Upper lobe of left lung (tissue), 6 donors: Measurements from ENCODE around the gene ADD1. TPM values are rescaled to one million over a fixed set of nuclear protein-coding genes. Genes with fewer than 3 reads are reported as not detected.

Experiments
- ATAC-seq, 2 donors: fragments of 200-7000 bp; cut with Tn5 transposase; one replicate each; pipeline ENCODE4 v1.9.1; 2022; ENCODE audit warnings: mild to moderate bottlenecking in 2 of 2, moderate library complexity in 2 of 2; ENCODE audit not compliant: low FRiP score in 2 of 2
- DNase-seq, 2 donors: peaks; one replicate each; pipeline ENCODE4 v3.0.0-alpha.2; 2019 to 2020
- H3K27ac ChIP-seq, 4 donors: fragments of 200-600 bp; sonication (generic); one replicate each; pipeline ENCODE4 v1.5.1; 2016 to 2019
- H3K27me3 ChIP-seq, 4 donors: fragments of 200-600 bp; sonication (generic); one replicate each; pipeline ENCODE4 v1.5.1; 2017 to 2019
- H3K36me3 ChIP-seq, 4 donors: fragments of 200-600 bp; sonication (generic); one replicate each; pipeline ENCODE4 v1.5.1; 2016 to 2019
- H3K4me1 ChIP-seq, 4 donors: fragments of 200-600 bp; sonication (generic); one replicate each; pipeline ENCODE4 v1.5.1; 2018 to 2019
- H3K4me3 ChIP-seq, 4 donors: fragments of 200-600 bp; sonication (generic); one replicate each; pipeline ENCODE4 v1.5.1; 2017 to 2019; ENCODE audit warnings: mild to moderate bottlenecking in 2 of 4, moderate library complexity in 1 of 4
- H3K9me3 ChIP-seq, 4 donors: fragments of 200-600 bp; sonication (generic); one replicate each; pipeline ENCODE4 v1.5.1; 2018 to 2019
- EP300 ChIP-seq, 4 donors: sonication (generic); formaldehyde crosslinking; IDR thresholded peaks; one replicate each; pipeline ENCODE4 v1.5.1; 2017; ENCODE audit warnings: antibody characterized with exemption in 4 of 4, control low read depth in 2 of 4
- POLR2A ChIP-seq, 4 donors: fragments of 450-650 bp; IDR thresholded peaks; one replicate each; pipeline ENCODE4 v1.5.1; 2016 to 2017; ENCODE audit warnings: antibody characterized with exemption in 4 of 4, mild to moderate bottlenecking in 2 of 4
- POLR2AphosphoS5 ChIP-seq, 2 donors: sonication (generic); formaldehyde crosslinking; IDR thresholded peaks; one replicate each; pipeline ENCODE4 v1.5.1; 2017; ENCODE audit warnings: antibody characterized with exemption in 2 of 2
- WGBS, 2 donors: methylation state at CpG; one replicate each; pipeline ENCODE4 v1.1.5; 2017 to 2018; 5-methylcytosine and 5-hydroxymethylcytosine counted together
- total RNA-seq, 6 donors: library from RNA; depleted of rRNA in 4 of 6; stranded (reverse); fragments of >200 nt in 4 of 6; gene quantifications; one replicate each; pipeline versions ENCODE4 v1.1.0 to v1.2.1, GENCODE V29; 2016 to 2021
- TF ChIP-seq, protein P1 (sequence below), 6 experiments: fragments of 450-650 bp in 4 of 6; fragments of 200-600 bp in 2 of 6; sonication (generic) in 2 of 6; IDR thresholded peaks; one replicate each; pipeline ENCODE4 v1.5.1; 2016 to 2019; ENCODE audit warnings: antibody characterized with exemption in 6 of 6
- donor health status: DM: no; HTN: no; CAD: no; lungs with moderate emphysema.
- donor health status: DM: no; HTN: yes; CAD: no; lungs with severe emphysema.

ADD1 gene
- total RNA-seq, 6 donors from 2014 or later, result 184 to 651 (median 290) TPM

DNA sequence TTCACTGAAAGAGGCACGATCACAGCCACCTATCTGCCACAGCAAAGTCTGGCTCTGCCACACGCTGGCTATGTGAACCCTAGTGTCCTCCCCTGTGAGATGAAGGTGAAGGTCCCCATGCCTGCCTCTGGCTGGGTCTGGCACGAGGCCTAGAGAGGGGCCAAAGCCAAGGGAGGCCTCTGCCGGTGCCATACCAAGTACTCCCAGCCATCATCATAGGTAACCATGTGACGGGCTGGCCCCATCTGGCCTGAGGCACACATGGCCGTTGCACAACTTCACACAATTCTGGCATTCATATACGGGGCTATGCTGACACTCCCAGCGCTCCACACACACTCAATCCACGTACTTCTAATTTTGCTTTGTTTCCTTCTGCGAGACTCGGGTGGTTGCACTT, 104.3 kb downstream of the ADD1 start:
- WGBS, 2 donors, result 92 to 93% methylated on average over 11 of the region's 11 CpGs
- H3K9me3 ChIP-seq, result no peaks in the 10 kb centered on the region
- H3K27me3 ChIP-seq, result no peaks in the 10 kb centered on the region
- DNase-seq (no peak), ATAC-seq (no peak)
- TF ChIP-seq EP300 (IDR thresholded peaks at IDR 0.05) (no peak), POLR2AphosphoS5 (IDR thresholded peaks at IDR 0.05) (no peak), POLR2A (IDR thresholded peaks at IDR 0.05) (no peak)
- TF ChIP-seq, protein P1, sequence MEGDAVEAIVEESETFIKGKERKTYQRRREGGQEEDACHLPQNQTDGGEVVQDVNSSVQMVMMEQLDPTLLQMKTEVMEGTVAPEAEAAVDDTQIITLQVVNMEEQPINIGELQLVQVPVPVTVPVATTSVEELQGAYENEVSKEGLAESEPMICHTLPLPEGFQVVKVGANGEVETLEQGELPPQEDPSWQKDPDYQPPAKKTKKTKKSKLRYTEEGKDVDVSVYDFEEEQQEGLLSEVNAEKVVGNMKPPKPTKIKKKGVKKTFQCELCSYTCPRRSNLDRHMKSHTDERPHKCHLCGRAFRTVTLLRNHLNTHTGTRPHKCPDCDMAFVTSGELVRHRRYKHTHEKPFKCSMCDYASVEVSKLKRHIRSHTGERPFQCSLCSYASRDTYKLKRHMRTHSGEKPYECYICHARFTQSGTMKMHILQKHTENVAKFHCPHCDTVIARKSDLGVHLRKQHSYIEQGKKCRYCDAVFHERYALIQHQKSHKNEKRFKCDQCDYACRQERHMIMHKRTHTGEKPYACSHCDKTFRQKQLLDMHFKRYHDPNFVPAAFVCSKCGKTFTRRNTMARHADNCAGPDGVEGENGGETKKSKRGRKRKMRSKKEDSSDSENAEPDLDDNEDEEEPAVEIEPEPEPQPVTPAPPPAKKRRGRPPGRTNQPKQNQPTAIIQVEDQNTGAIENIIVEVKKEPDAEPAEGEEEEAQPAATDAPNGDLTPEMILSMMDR (IDR thresholded peaks at IDR 0.05), result no peak
- H3K4me3 ChIP-seq, result no peak overlapping the region
- H3K4me1 ChIP-seq, result no peaks in the 10 kb centered on the region
- H3K36me3 ChIP-seq, result peaks cover 35 to 98% (median 83%) of the 10 kb centered on the region in 4 donors
- no peak overlapping the region for H3K27ac ChIP-seq

DNA sequence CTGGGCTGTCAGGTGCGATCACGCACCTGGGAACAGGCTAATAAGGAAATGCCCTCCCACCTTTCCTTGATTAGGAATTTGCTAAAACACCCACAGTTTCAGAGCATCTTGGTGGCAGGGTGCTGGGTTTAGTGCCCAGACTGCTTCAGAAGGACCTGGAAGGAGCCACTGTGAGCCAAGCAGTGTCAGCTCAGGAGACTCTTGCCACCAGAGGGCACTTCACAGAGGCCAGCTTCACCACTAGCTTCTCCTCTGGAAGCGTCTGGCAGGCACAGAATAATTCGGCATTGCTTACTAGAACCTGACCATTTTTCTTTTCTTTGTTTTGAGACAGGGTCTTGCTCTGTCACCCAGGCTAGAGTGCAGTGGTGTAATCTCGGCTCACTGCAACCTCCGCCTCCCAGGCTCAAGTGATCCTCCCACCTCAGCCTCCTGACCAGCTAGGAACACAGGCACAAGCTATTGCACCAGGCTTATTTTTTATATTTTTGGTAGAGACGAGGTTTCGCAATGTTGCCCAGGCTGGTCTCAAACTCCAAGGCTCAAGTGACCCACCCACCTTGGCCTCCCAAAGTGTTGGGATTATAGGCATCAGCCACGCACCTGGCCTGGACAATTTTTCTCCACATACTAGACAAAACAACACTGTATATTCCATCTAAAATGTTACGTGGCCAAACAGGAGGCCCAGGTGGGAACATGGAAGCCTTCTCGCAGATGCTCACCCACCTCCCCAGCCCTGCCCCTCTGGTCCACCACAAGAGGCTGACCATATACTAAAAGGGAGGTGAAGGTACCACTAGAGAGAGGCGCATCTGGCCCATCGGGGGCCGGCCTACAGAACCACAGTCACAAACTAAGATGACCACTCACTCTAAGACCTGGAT, 105.5 kb downstream of the ADD1 start:
- TF ChIP-seq, protein P1 (IDR thresholded peaks at IDR 0.05), result peak in 2 of 6 experiments; percentile 22 to 35
- TF ChIP-seq POLR2A (IDR thresholded peaks at IDR 0.05), result no peak
- H3K9me3 ChIP-seq, result no peaks in the 10 kb centered on the region
- H3K4me1 ChIP-seq, result no peaks in the 10 kb centered on the region
- ATAC-seq (peak in 1 of 2 donors; percentile 41), DNase-seq (no peak)
- no peaks in the 10 kb centered on the region for H3K27me3 ChIP-seq
- H3K27ac ChIP-seq, result no peak overlapping the region
- peaks cover 38 to 98% (median 84%) of the 10 kb centered on the region in 4 donors for H3K36me3 ChIP-seq
- 91 to 92% methylated on average over 12 to 14 of the region's 14 CpGs for WGBS, 2 donors
- no peak overlapping the region for H3K4me3 ChIP-seq

DNA sequence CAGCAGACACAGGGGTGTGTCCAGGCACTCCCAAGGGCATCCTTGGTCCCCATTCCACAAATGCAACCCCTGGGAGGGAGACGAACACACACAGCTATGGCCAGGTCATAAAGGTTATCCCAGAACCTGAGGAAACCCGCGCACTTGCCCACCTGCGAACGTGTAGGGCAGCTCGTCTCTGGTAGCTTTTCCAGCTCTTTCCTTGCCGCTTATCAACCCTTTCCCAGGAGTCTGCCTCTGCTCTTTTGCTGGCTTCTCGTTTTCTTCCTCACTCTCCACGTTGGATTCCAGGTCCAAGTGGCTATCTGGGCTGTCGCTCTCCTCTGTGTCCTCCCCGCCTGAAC, 106.1 kb downstream of the ADD1 start:
- ATAC-seq (no peak), DNase-seq (no peak)
- Histone ChIP-seq H3K36me3 (peaks cover 38 to 98% (median 81%) of the 10 kb centered on the region in 4 donors), H3K4me1 (peaks cover 0 to 5% (median 2%) of the 10 kb centered on the region in 4 donors), H3K9me3 (no peaks in the 10 kb centered on the region), H3K27me3 (no peaks in the 10 kb centered on the region), H3K27ac (no peak overlapping the region), H3K4me3 (no peak overlapping the region)
- TF ChIP-seq EP300 (IDR thresholded peaks at IDR 0.05) (no peak), POLR2AphosphoS5 (IDR thresholded peaks at IDR 0.05) (no peak), POLR2A (IDR thresholded peaks at IDR 0.05) (no peak)
- TF ChIP-seq, protein P1 (IDR thresholded peaks at IDR 0.05), result no peak
- WGBS, 2 donors, result 93 to 94% methylated on average over 11 of the region's 11 CpGs

DNA sequence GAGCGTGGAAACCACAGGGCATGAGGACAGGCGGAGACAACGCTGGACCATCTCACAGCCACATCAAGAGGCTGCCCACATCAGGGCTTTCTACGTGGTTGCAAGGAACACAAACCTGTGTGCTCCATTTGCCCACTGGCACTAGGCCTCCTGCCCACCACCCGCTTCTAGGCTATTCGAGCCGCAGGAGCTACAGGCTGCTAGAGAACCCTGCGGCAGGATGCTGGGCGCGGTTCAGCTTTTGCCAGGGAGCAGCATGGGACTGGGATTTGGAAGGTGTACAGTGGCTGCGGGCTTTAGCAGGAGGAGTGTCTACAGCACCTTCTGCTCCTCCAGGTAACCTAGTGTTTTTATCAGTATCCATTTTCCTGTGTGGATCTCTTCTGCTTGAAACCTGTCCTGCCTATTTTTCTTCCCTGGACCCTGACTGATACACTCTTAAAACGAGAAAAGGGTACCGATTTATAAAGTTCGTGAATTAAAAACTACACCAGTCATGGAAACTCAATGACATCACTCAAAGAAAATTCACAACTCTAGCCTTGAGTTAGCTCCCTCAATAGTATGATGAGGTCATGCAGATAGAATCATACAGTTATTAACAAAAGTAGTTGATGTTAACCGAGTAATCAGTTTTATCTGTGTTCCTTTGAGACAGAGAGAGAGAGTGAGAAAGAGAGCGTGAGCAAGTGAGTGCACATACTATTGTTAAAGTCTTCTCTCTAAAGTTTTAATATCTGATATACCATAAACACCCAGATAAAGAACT, 106.8 kb downstream of the ADD1 start:
- Histone ChIP-seq H3K27ac (no peak overlapping the region), H3K4me1 (peaks cover 0 to 6% (median 3%) of the 10 kb centered on the region in 4 donors), H3K9me3 (no peaks in the 10 kb centered on the region), H3K27me3 (no peaks in the 10 kb centered on the region), H3K36me3 (peaks cover 38 to 94% (median 76%) of the 10 kb centered on the region in 4 donors), H3K4me3 (no peak overlapping the region)
- DNase-seq (no peak), ATAC-seq (no peak)
- TF ChIP-seq POLR2A (IDR thresholded peaks at IDR 0.05), result no peak
- TF ChIP-seq POLR2AphosphoS5 (IDR thresholded peaks at IDR 0.05), result no peak
- TF ChIP-seq, protein P1 (IDR thresholded peaks at IDR 0.05), result no peak
- TF ChIP-seq EP300 (IDR thresholded peaks at IDR 0.05), result no peak
- WGBS, 2 donors, result 93 to 94% methylated on average over 10 to 16 of the region's 16 CpGs
